Skeletal muscle cell (primary cell): ENCODE data around the gene FRMD4A.

ENCODE experiments used
- DNase-seq: peaks from one replicate; pipeline ENCODE4 v3.0.0-alpha.2; 2010; ENCODE audit warnings: low read depth
- H3K4me3 ChIP-seq: 2 replicates; pipeline ENCODE4 v1.5.1; 2011; ENCODE audit warnings: low read depth, mild to moderate bottlenecking, control low read depth, low read length, moderate library complexity

The FRMD4A gene

GRCh38 chr10:13739183-13739582, 591.5 kb downstream of the FRMD4A start:
- DNase-seq: no peak

GRCh38 chr10:13736506-13736905, 594.2 kb downstream of the FRMD4A start:
- no peak overlapping the region for H3K4me3 ChIP-seq
- no peak for DNase-seq

More at GRCh38 chr10:13739183-13739582, 591.5 kb downstream of the FRMD4A start:
- no peak overlapping the region for H3K4me3 ChIP-seq

- no peak overlapping the region for H3K4me3 ChIP-seq
- DNase-seq: no peak
Observed at GRCh38 chr10:13734151-13734550, 596.6 kb downstream of the FRMD4A start.

GRCh38 chr10:13733071-13733470, 597.7 kb downstream of the FRMD4A start:
- no peak overlapping the region for H3K4me3 ChIP-seq
- no peak for DNase-seq

- no peak overlapping the region for H3K4me3 ChIP-seq
- no peak for DNase-seq
Observed at GRCh38 chr10:13732465-13732881, 598.3 kb downstream of the FRMD4A start.

- no peak for DNase-seq
- no peak overlapping the region for H3K4me3 ChIP-seq
Observed at GRCh38 chr10:13731799-13732198, 598.9 kb downstream of the FRMD4A start.

GRCh38 chr10:13730956-13731355, 599.8 kb downstream of the FRMD4A start:
- no peak overlapping the region for H3K4me3 ChIP-seq
- no peak for DNase-seq

- DNase-seq: no peak
- H3K4me3 ChIP-seq: no peak overlapping the region
Observed at GRCh38 chr10:13730306-13730652, 600.4 kb downstream of the FRMD4A start.

- no peak for DNase-seq
- no peak overlapping the region for H3K4me3 ChIP-seq
Observed at GRCh38 chr10:13729586-13730305, 601.0 kb downstream of the FRMD4A start.

- no peak for DNase-seq
Observed at GRCh38 chr10:13728898-13729535, 601.7 kb downstream of the FRMD4A start.

GRCh38 chr10:13725594-13725993, 605.1 kb downstream of the FRMD4A start:
- no peak overlapping the region for H3K4me3 ChIP-seq
- no peak for DNase-seq

More at GRCh38 chr10:13728898-13729535, 601.7 kb downstream of the FRMD4A start:
- H3K4me3 ChIP-seq: no peak overlapping the region

GRCh38 chr10:13724484-13724883, 606.2 kb downstream of the FRMD4A start:
- DNase-seq: peak; percentile 72
- H3K4me3 ChIP-seq: no peak overlapping the region

GRCh38 chr10:13722747-13723653, 607.7 kb downstream of the FRMD4A start:
- no peak overlapping the region for H3K4me3 ChIP-seq
- no peak for DNase-seq

- no peak overlapping the region for H3K4me3 ChIP-seq
- no peak for DNase-seq
Observed at GRCh38 chr10:13721486-13721885, 609.2 kb downstream of the FRMD4A start.

- H3K4me3 ChIP-seq: no peak overlapping the region
- DNase-seq: no peak
Observed at GRCh38 chr10:13720699-13721098, 610.0 kb downstream of the FRMD4A start.

- no peak for DNase-seq
- H3K4me3 ChIP-seq: no peak overlapping the region
Observed at GRCh38 chr10:13719425-13719824, 611.3 kb downstream of the FRMD4A start.

- peak overlapping the region; percentile 1 for H3K4me3 ChIP-seq
- no peak for DNase-seq
Observed at GRCh38 chr10:13718820-13719219, 611.9 kb downstream of the FRMD4A start.

- peak; percentile 87 for DNase-seq
- H3K4me3 ChIP-seq: peak overlapping the region; percentile 4
Observed at GRCh38 chr10:13717936-13718772, 612.6 kb downstream of the FRMD4A start.

- no peak for DNase-seq
Observed at GRCh38 chr10:13717571-13717935, 613.2 kb downstream of the FRMD4A start.

More at GRCh38 chr10:13717571-13717935, 613.2 kb downstream of the FRMD4A start:
- peak overlapping the region; percentile 4 for H3K4me3 ChIP-seq
